Right lung (tissue), 10 donors: Measurements from ENCODE around the gene CHCHD1. TPM values are rescaled to one million over a fixed set of nuclear protein-coding genes. Genes with fewer than 3 reads are reported as not detected.
A peak's percentile ranks its signal among the peaks of the same experiment; 100 is the strongest.
"Not testable (repeated sequence)": the region's sequence is repeated elsewhere in the genome, so short reads cannot be mapped to it uniquely, and the experiment has no call there.

Experiments used
- DNase-seq, 2 donors: peaks; one replicate each; pipeline ENCODE4 v3.0.0-alpha.2; 2013
- long read RNA-seq, 8 donors: transcript quantifications; one replicate each; lab custom pipeline, GENCODE V29; 2026
- polyA plus RNA-seq, 5 donors: library from polyadenylated mRNA; unstranded; fragments of 120-200 nt; gene quantifications; one replicate each; pipeline versions ENCODE4 v1.2.1 to v1.2.3, GENCODE V29; 2013; ENCODE audit warnings: inconsistent platforms in 1 of 5, low replicate concordance in 1 of 5; ENCODE audit not compliant: insufficient read length in 5 of 5, insufficient read depth in 1 of 5

Gene CHCHD1
- polyA plus RNA-seq, result 10 to 100 TPM; 34.7 to 48.8 (median 39.8) TPM
- long read RNA-seq, donor 1, transcript CHCHD1-201 (3 exons, 835 nt), result major isoform, 66 of 138 reads
- long read RNA-seq, donor 1, partial matches to known transcripts, result 70 of 138 reads
- long read RNA-seq, donor 1, other reads (novel, unspliced or antisense), result 0 of 138 reads
- long read RNA-seq, donor 2, transcript CHCHD1-201 (3 exons, 835 nt), result major isoform, 24 of 68 reads
- long read RNA-seq, donor 2, transcript CHCHD1-202 (2 exons, 1,202 nt), result minor isoform, 6 of 68 reads
- long read RNA-seq, donor 2, partial matches to known transcripts, result 38 of 68 reads
- long read RNA-seq, donor 2, other reads (novel, unspliced or antisense), result 0 of 68 reads
- long read RNA-seq, donor 3, transcript CHCHD1-201 (3 exons, 835 nt), result major isoform, 47 of 96 reads
- long read RNA-seq, donor 3, partial matches to known transcripts, result 47 of 96 reads
- long read RNA-seq, donor 3, other reads (novel, unspliced or antisense), result 0 of 96 reads
- long read RNA-seq, donor 4, transcript CHCHD1-202 (2 exons, 1,202 nt), result minor isoform, 6 of 55 reads
- long read RNA-seq, donor 4, transcript CHCHD1-201 (3 exons, 835 nt), result major isoform, 20 of 55 reads
- long read RNA-seq, donor 4, partial matches to known transcripts, result 29 of 55 reads
- long read RNA-seq, donor 4, other reads (novel, unspliced or antisense), result 0 of 55 reads
- long read RNA-seq, donor 5, transcript CHCHD1-201 (3 exons, 835 nt), result major isoform, 63 of 147 reads
- long read RNA-seq, donor 5, partial matches to known transcripts, result 82 of 147 reads
- long read RNA-seq, donor 5, other reads (novel, unspliced or antisense), result 0 of 147 reads
- long read RNA-seq, donor 6, transcript CHCHD1-201 (3 exons, 835 nt), result major isoform, 55 of 106 reads
- long read RNA-seq, donor 6, partial matches to known transcripts, result 47 of 106 reads
- long read RNA-seq, donor 6, other reads (novel, unspliced or antisense), result 0 of 106 reads
- long read RNA-seq, donor 7, transcript CHCHD1-202 (2 exons, 1,202 nt), result minor isoform, 5 of 53 reads
- long read RNA-seq, donor 7, transcript CHCHD1-201 (3 exons, 835 nt), result major isoform, 17 of 53 reads
- long read RNA-seq, donor 7, partial matches to known transcripts, result 31 of 53 reads
- long read RNA-seq, donor 7, other reads (novel, unspliced or antisense), result 0 of 53 reads
- long read RNA-seq, donor 8, transcript CHCHD1-201 (3 exons, 835 nt), result major isoform, 20 of 32 reads
- long read RNA-seq, donor 8, partial matches to known transcripts, result 12 of 32 reads
- long read RNA-seq, donor 8, other reads (novel, unspliced or antisense), result 0 of 32 reads

DNA sequence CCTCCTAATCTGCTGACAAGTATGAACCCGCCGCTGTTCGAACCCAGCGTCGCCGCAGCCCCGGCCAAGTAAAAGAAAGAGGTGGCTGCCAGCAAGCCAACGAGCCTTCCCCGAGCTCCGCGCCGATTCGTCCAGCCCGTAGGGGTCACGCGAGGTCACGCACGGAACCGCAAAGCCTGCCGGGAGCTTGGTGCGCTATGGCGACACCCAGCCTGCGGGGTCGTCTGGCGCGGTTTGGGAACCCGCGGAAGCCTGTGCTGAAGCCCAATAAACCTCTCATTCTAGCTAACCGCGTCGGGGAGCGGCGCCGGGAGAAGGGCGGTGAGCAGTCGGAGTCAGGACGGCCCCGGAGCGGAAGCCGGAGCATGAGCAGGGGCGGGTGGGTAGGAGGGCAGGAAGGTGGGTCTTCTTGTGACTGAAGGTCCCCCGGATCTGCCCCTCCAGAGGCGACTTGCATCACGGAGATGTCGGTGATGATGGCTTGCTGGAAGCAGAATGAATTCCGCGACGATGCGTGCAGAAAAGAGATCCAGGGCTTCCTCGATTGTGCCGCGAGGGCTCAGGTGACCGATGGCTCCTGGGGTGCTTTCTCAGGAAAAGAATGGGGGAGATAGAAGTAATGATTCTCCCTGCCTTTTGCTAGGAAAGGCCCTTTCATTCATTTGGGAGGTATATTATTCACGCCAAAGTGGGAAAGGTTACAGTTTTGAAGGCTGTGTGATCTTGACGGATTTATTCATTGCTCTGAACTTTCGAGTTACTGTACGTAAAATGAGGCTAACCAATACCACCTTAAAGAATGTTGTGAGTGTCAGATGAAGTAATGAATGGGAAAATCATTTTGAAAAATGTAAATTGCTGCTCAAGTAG lies at the start of gene CHCHD1:
Gene CHCHD1, plus strand, starts transcription at position 170 of the 870 bp plus-strand sequence. Its CDS starts 28 bp downstream, at position 198.
- peak; percentile 90 to 93 for DNase-seq

DNA sequence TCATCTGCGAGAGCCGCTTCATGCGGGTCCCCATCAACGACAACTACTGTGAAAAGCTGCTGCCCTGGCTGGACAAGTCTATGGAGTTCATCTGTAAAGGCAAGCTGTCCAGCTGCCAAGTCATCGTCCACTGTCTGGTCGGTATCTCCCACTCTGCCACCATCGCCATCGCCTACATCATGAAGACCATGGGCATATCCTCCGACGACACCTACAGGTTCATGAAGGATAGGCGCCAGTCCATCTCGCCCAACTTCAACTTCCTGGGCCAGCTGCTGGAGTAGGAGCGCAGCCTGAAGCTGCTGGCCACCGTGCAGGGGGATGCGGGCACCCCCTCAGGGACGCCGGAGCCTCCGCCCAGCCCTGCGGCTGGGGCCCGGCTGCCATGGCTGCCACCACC lies 49.4 kb upstream of the CHCHD1 start:
- DNase-seq, result no peak

DNA sequence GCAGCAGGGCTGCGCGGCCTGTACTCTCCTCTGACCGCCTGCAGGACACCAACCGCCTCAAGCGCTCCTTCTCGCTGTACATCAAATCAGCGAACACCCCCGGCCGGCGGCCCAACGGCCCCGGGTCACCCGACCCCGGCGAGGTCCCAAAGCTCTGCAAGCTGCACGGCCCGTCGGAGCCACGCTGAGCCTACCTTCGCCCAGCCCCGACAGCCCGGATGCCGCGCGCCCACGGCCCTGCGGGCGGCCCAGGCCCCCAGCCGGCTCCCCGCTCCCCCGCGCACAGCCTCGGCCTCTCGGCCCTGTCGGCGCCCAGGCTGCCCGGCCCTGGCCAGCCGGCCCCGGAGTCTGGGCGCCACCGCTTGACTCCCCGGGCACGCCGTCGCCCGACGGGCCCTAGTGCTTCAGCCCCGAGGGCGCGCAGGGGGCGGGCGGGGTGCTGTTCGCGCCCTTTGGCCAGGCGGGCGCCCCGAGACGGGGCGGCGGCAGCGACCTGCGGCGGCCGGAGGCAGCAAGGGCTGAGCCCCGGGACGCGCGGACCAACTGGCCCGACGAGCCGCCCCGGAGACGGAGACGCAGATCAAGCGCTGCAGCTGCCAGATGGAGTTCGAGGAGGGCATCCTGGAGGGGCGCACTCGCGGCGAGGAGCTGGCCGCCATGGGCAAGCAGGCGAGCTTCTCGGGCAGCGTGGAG lies 48.8 kb upstream of the CHCHD1 start:
- no peak for DNase-seq

DNA sequence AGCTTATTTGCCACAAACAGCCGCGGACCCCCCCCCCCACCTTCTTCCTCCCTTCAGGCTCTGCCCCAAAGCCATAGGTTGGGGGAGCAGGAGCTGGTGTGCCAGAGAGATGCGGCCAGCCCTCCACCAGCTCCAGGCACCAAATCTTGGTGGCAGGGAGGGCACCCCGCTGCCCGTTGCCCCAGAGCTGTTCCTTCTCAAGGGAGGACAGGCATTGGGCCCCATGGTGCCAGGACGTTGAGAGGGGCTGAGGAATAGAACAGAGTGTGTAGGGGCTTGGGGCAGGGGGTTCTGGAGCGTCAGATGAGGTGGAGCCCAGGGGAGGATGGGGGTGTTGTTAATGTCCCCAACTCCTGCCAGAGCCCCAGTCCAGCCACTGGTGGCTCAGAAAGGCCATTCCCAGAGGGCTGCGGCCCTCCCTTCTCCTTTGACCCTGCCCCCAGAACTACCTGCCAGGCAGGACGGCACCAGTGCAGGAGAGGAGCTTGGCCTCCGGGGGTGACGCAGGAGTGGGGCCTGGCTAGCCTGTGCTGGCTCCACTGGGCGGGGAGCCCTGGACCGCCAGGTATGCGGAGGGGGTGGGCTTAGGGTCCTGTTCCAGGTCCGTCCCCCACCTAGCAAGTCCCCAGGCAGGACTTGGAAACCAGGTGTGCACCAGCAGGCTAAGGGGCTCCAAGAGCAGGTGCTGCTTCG lies 47.7 kb upstream of the CHCHD1 start:
- DNase-seq, result no peak

DNA sequence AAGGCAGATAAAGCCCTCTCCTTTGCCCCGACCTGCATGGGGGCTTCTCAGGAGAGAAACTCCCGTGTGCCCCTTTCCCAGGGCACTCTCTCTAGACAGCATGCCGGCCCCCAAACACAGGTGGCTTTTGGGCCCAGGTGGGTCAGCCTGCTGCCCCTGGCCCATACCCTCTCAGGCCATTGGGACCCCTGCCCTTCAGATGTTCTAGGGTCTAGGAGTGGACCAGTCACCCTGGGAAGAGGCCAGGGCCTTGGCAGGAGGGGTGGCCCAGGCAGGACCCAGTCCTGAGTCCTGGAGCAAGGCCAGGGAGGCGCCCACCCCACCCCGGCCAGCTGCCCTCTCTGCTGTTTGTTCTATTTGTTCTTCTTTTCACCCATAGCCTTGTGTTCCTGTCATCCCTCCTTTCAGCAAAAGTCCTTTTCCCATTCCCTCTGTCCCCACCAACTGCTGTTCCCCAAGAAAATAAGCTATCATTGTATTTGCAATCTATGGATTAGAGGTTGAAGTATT lies 47.0 kb upstream of the CHCHD1 start:
- no peak for DNase-seq

DNA sequence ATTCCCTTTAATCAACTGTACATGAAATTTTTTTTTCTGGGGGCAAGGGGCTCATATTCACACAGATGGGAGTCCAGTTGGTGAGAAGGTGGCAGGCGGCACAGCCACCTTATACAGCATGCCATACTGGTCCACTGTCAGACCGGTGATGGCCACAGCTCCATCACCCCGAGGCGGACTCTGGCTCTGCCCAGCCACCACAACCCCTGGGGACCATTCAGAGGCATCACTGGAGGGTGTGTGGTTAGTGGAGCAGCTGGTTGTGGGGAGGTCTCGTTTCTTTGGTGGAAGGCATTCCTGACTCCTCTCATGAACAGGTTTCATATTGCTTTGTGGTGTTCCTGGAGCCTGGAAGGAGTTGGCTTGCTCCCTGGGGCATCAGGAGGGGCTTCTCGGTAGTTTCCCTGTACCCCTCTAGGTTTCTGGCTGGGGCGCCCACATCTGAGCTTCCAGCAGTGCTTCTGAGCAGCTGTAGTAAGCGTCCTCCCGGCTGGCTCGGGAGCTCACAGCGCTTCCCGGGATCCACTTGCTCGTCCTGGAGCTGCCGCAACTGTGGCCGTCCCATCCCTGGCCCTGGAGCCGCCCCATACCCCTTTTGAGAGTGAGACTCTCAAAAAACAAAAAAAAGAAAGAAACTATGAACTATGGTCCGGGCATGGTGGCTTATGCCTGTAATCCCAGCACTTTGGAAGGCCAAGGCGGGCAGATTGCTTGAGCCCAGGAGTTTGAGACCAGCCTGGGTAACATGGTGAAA lies 41.2 kb upstream of the CHCHD1 start:
- not testable (repeated sequence) for DNase-seq

DNA sequence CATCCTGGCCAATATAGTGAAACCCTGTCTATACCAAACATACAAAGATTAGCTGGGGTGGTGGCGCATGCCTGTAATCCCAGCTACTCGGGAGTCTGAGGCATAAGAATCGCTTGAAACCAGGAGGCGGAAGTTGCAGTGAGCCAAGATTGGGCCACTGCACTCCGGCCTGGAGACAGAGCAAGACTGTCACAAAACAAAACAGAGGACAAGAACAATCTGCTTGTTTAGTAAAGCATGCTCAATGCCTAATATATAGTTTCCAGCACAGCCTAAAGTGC lies 39.5 kb upstream of the CHCHD1 start:
- DNase-seq, result no peak

DNA sequence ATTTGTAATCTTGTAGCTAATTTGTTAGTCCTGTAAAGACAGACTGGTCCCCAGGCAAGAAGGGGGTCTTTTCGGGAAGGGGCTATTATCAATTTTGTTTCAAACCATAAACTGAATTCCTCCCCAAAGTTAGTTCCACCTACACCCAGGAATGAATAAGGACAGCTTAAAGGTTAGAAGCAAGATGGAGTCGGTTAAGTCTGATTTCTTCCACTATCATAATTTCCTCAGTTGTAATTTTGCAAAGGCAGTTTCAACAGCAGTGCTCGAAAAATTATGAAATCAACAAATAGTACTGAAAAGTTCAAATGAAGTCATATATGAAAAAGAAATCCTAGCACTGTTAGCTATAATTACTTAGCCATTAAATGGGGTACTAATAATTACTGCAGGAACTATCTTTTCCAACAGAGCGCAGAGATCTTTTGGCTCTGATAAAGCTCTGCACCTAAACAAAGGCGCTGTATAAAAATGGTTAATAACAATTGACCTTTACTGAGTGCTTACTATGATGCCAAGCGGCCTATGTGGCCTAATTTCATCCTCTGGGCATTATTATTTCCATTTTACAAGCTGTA lies 38.4 kb upstream of the CHCHD1 start:
- no peak for DNase-seq

DNA sequence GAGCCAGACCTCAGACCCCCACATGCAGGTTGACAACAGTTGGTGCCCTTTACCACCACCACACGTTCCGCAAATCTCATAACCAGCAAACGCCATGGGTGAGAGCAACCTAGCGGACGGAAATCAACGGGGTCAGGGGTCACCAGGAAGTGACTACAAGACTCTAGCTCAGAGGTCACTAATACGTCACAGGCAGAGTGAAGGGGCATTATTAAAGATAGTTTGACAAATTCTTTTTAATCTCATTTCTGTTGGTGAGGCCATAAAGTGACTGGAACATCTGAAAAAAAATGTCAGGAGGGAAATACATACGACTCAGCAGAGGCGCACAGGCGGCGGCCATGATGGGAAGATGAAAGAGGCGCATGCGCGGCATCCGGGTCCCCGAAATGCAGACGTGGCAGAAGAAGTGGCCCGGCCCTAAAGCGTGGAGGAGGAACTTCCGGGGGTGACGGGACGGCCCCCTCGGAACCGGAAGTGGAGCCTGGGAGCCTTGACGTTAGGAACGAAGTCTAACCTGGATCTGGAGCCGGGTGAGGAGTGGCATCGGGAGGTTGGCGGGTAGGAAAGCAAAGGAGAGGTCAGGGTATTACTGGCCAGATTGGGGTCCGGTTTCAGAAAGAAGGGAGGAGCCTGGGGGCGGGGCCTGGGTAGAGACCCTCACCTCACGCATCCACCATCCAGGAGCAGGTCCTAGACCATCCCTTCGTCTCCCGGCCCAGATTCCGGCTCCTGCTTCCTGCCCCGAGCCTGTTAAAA lies 37.8 kb upstream of the CHCHD1 start, which contains the start of gene SEC24C:
Gene SEC24C, plus strand, starts transcription at position 468 of the 759 bp plus-strand sequence. CDS start 2,461 bp downstream, outside the sequence.
- peak; percentile 97 to 98 for DNase-seq

DNA sequence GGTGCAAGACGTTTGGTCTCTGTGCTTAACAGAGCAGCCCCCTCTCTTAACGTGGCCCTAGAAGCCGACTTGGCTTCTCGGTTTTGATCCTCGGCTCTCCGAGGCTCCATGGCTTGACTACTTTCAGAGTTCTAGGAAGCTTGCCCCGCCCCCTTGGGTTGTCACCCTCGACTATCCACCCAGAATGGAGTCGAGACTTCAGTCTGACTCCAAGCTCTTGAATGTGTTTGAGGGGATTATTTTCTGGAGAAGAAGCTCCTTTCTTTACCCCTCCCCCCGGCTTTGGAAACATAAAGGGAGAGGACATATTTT lies 37.2 kb upstream of the CHCHD1 start:
- no peak for DNase-seq

DNA sequence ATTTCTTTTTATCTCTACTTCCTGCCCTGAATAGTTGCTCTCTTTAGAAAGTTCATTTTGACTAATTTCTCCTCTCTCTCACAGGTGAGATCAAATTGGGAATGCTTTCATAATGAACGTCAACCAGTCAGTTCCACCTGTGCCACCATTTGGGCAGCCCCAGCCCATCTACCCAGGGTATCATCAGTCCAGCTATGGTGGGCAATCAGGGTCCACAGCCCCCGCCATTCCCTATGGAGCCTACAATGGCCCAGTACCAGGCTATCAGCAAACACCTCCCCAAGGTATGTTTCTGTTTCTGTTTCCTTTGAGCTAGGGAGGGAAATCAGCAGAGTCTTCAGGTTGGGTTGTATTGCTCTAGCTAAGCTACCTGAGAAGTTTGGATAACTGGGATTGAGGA lies 35.1 kb upstream of the CHCHD1 start:
- DNase-seq, result no peak

DNA sequence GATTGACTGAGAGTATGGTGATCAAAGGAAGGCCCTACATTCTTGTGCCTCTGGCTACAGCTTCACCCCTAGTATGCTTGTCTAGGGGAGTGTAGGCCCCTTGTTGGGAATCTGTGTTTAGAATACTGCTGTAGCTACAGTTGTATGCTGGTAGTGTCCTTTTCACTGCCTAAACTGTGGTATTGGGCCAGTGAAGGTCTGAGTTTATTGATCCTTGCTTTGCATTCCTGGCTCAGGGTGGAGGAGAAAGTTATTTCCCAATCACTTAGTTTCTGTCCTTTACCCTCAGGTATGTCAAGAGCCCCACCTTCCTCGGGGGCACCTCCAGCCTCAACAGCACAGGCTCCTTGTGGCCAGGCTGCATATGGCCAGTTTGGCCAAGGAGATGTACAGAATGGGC lies 31.0 kb upstream of the CHCHD1 start:
- no peak for DNase-seq

DNA sequence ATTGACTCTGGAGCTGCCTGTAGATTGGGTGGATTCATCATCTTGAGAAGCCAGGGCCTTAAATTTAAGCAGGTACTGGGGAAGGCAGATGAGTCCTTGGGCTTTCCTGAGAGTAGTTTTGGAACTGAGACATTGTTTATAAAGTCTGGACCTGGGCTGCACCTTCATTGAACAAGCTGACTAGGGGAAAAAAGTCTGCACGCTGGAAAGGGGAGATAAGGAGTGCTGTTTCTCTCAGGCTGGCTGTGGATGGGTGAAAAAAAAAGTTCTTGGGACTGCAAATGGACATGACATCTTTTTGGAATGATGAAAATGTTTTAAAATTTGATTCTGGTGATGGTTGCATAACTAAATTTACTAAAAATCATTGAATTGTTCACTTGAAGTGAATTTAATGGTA lies 25.7 kb upstream of the CHCHD1 start:
- DNase-seq, result no peak

DNA sequence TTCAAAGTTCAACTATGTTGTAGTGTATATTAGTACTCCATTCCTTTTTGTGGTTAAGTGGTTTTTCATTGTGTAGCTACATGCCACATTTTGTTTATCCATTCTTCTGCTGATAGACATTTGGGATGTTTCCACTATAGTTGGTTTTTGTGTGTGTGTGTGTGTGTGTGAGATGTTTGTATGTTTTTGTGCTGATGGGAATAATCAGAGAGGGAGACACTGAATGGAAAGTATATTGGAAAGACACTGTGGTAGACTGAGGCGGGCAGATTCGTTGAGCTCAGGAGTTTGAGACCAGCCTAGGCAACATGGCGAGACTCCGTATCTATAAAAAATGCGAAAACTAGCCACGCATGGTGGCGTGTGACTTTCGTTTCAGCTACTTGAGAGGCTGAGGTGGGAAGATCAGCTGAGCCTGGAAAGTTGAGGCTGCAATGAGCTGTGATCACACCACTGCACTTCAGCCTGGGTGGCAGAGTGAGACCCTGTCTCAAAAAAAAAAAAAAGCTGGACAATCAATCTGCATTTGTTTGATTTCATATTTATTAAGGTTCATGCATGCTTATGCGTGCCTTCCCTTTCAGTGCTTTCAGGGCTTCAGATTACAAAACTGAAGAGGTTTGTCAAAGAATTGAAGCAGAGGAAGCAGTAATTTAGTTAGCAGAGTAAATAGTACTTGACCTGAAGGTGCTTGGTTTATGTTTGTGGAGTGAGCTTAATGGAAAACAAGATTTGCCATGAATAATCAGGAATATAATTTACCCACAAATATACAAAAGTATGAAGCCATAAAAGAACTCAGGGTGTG lies 22.9 kb upstream of the CHCHD1 start:
- no peak for DNase-seq

DNA sequence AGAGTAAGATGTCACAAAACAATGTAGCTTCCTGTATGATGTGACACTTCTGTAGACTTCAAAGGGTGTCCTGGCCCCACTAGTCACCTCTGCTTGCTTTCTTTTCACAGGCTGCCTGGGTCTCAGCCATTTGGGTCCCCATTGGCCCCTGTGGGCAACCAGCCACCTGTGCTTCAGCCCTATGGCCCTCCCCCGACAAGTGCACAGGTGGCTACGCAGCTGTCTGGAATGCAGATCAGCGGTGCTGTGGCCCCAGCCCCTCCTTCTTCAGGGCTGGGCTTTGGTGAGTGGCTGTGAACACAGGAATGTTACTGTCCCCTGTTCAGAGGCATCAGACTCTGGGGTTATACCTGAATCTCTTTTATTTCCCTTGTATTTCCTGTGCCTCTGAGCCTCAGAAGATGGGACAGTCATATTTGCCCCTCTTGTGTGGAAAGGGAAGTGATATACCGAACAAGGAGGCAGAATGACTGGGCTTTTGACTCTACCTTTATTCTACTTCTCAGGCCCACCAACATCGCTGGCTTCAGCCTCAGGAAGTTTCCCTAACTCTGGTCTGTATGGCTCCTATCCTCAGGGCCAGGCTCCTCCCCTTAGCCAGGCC lies 22.2 kb upstream of the CHCHD1 start:
- peak; percentile 43 to 52 for DNase-seq

DNA sequence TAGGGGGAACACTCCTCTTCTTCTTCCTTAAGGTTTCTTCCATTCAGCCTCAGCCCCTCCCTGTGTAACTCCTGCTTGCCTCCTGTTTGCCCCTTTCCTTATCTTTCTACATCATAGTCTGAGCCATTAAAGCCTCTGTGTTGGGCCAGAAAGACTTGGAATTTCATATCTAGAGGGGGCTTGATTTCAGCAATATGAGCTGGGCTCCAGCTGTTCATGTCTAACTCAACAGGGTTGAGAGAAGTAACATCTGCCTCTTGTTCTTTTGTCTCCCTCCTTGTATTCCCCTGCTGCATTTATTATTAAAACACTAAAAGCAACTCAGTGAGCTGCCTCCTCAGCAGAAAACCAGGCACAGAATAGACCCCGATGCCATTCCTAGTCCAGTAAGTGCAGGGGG lies 20.1 kb upstream of the CHCHD1 start:
- no peak for DNase-seq
